ENCODE results near the gene INPP4B. TPM values are rescaled to one million over a fixed set of nuclear protein-coding genes. Genes with fewer than 3 reads are reported as not detected.

The INPP4B gene
- total RNA-seq, 2 experiments from 2014 or later, result not detected

- H4K20me1 ChIP-seq (ENCODE audit: insufficient read depth, low read length), result no peaks in the 10 kb centered on the region
- BruUV-seq (replicated peaks), result no TSS peak
Observed at GRCh38 chr4:142781114-142781513, 65.0 kb downstream of the INPP4B start.

GRCh38 chr4:142778900-142779299 is 67.2 kb downstream of the INPP4B start:
- DNase-seq (ENCODE audit: low spot score), result no peak
- Histone ChIP-seq H3K79me2 (ENCODE audit: insufficient read depth, low read depth, low read length) (no peaks in the 10 kb centered on the region), H3K4me2 (ENCODE audit: low read length) (no peak overlapping the region), H3K4me3 (ENCODE audit: low read depth, low read length, poor library complexity, severe bottlenecking) (no peak overlapping the region), H3K36me3 (ENCODE audit: insufficient read depth, low read length) (no peaks in the 10 kb centered on the region), H3K9me2 (ENCODE audit: insufficient read depth, low read length) (no peaks in the 10 kb centered on the region), H3K4me1 (ENCODE audit: insufficient read depth, low read length, poor library complexity, severe bottlenecking) (no peaks in the 10 kb centered on the region), H3K9me3 (ENCODE audit: low read length) (no peaks in the 10 kb centered on the region), H3K27ac (ENCODE audit: low read depth, low read length, poor library complexity, severe bottlenecking) (no peak overlapping the region), H4K20me1 (ENCODE audit: insufficient read depth, low read length) (no peaks in the 10 kb centered on the region), H2AFZ (ENCODE audit: low read length) (no peak overlapping the region)
- no TSS peak for BruUV-seq (replicated peaks)
- ChIA-PET POLR2A (no interaction called here), CTCF (ENCODE audit: unreplicated experiment) (no interaction called here)
- TF ChIP-seq CTCF (conservative IDR thresholded peaks at IDR 0.05; ENCODE audit: low read length), result no peak
- no peak for TF ChIP-seq EZH2phosphoT487 (IDR thresholded peaks at IDR 0.05; ENCODE audit: borderline replicate concordance, low read depth, low read length)
- intact Hi-C loops (cut with micrococcal nuclease; ENCODE audit: unreplicated experiment), result no loop called here

More at GRCh38 chr4:142781114-142781513, 65.0 kb downstream of the INPP4B start:
- H3K4me3 ChIP-seq (ENCODE audit: low read depth, low read length, poor library complexity, severe bottlenecking), result no peak overlapping the region
- no peaks in the 10 kb centered on the region for H3K9me3 ChIP-seq (ENCODE audit: low read length)
- no peak overlapping the region for H3K27ac ChIP-seq (ENCODE audit: low read depth, low read length, poor library complexity, severe bottlenecking)
- H3K9me2 ChIP-seq (ENCODE audit: insufficient read depth, low read length), result no peaks in the 10 kb centered on the region
- H3K4me1 ChIP-seq (ENCODE audit: insufficient read depth, low read length, poor library complexity, severe bottlenecking), result no peaks in the 10 kb centered on the region
- no peak for DNase-seq (ENCODE audit: low spot score)
- H3K36me3 ChIP-seq (ENCODE audit: insufficient read depth, low read length), result no peaks in the 10 kb centered on the region
- intact Hi-C loops (cut with micrococcal nuclease; ENCODE audit: unreplicated experiment), result no loop called here
- no peaks in the 10 kb centered on the region for H3K79me2 ChIP-seq (ENCODE audit: insufficient read depth, low read depth, low read length)
- POLR2A ChIA-PET, result no interaction called here
- CTCF ChIA-PET (ENCODE audit: unreplicated experiment), result no interaction called here
- no peak overlapping the region for H3K4me2 ChIP-seq (ENCODE audit: low read length)
- H2AFZ ChIP-seq (ENCODE audit: low read length), result no peak overlapping the region
- no peak for TF ChIP-seq EZH2phosphoT487 (IDR thresholded peaks at IDR 0.05; ENCODE audit: borderline replicate concordance, low read depth, low read length)
- no peak for TF ChIP-seq CTCF (conservative IDR thresholded peaks at IDR 0.05; ENCODE audit: low read length)

GRCh38 chr4:142778430-142778829 is 67.7 kb downstream of the INPP4B start:
- Histone ChIP-seq H3K36me3 (ENCODE audit: insufficient read depth, low read length) (no peaks in the 10 kb centered on the region), H3K9me3 (ENCODE audit: low read length) (no peaks in the 10 kb centered on the region), H4K20me1 (ENCODE audit: insufficient read depth, low read length) (no peaks in the 10 kb centered on the region), H3K4me2 (ENCODE audit: low read length) (no peak overlapping the region), H3K27ac (ENCODE audit: low read depth, low read length, poor library complexity, severe bottlenecking) (no peak overlapping the region), H3K9me2 (ENCODE audit: insufficient read depth, low read length) (no peaks in the 10 kb centered on the region), H3K4me3 (ENCODE audit: low read depth, low read length, poor library complexity, severe bottlenecking) (no peak overlapping the region), H3K4me1 (ENCODE audit: insufficient read depth, low read length, poor library complexity, severe bottlenecking) (no peaks in the 10 kb centered on the region), H2AFZ (ENCODE audit: low read length) (no peak overlapping the region), H3K79me2 (ENCODE audit: insufficient read depth, low read depth, low read length) (no peaks in the 10 kb centered on the region)
- CTCF ChIA-PET (ENCODE audit: unreplicated experiment), result no interaction called here
- TF ChIP-seq CTCF (conservative IDR thresholded peaks at IDR 0.05; ENCODE audit: low read length), result no peak
- TF ChIP-seq EZH2phosphoT487 (IDR thresholded peaks at IDR 0.05; ENCODE audit: borderline replicate concordance, low read depth, low read length), result no peak
- intact Hi-C loops (cut with micrococcal nuclease; ENCODE audit: unreplicated experiment), result no loop called here
- no TSS peak for BruUV-seq (replicated peaks)
- DNase-seq (ENCODE audit: low spot score), result no peak
- POLR2A ChIA-PET, result no interaction called here
